B cell (primary cell): Measurements from ENCODE around the gene OSM. TPM values are rescaled to one million over a fixed set of nuclear protein-coding genes. Genes with fewer than 3 reads are reported as not detected.

Source experiments
- ATAC-seq: fragments of 200-7000 bp; cut with Tn5 transposase; one replicate; pipeline ENCODE4 v1.10.0; 2021; ENCODE audit warnings: low read depth, mild to moderate bottlenecking, moderate number of reproducible peaks, moderate library complexity
- CTCF ChIA-PET: fragments of 350-600 bp; sonication (Branson Sonifier 250); formaldehyde crosslinking; loops from one replicate; lab custom pipeline; 2021; ENCODE audit warnings: antibody characterized with exemption, inconsistent platforms; lab: Charles Lee
- POLR2A ChIA-PET: fragments of 350-600 bp; sonication (Branson Sonifier 250); formaldehyde crosslinking; loops from one replicate; lab custom pipeline; 2021; ENCODE audit warnings: antibody characterized with exemption; lab: Charles Lee
- DNase-seq: peaks from one replicate; pipeline ENCODE4 v3.0.0; 2013
- H2AFZ ChIP-seq: 2 replicates; pipeline ENCODE4 v1.6.1; 2012; ENCODE audit warnings: mild to moderate bottlenecking, low read depth, low read length; ENCODE audit not compliant: insufficient read depth, poor library complexity, severe bottlenecking
- H3K27ac ChIP-seq, 2 donors: 1 replicate in 1 of 2; 2 replicates in 1 of 2; pipeline ENCODE4 v1.5.1; 2012 to 2013; ENCODE audit warnings: low read length in 2 of 2, mild to moderate bottlenecking in 2 of 2, moderate library complexity in 1 of 2
- H3K27me3 ChIP-seq, 4 experiments: fragments of 200-600 bp in 1 of 4; sonication (generic) in 1 of 4; replicated peaks in 1 of 4; 1 replicate in 2 of 4; 2 replicates in 2 of 4; pipeline versions ENCODE4 v1.6.1 to v1.7.0; 2013 to 2016; ENCODE audit warnings: low read length in 3 of 4, mild to moderate bottlenecking in 2 of 4, mixed read lengths in 1 of 4, moderate library complexity in 1 of 4; ENCODE audit not compliant: insufficient read depth in 4 of 4, control insufficient read depth in 3 of 4; ENCODE audit errors: control extremely low read depth in 1 of 4
- H3K36me3 ChIP-seq, 2 experiments: replicated peaks in 1 of 2; 1 replicate in 1 of 2; 2 replicates in 1 of 2; pipeline versions ENCODE4 v1.6.1 to v1.7.1; 2013; ENCODE audit warnings: low read length in 1 of 2; ENCODE audit not compliant: insufficient read depth in 2 of 2, control insufficient read depth in 1 of 2; ENCODE audit errors: control extremely low read depth in 1 of 2, extremely low read depth in 1 of 2
- H3K4me1 ChIP-seq, 2 donors: fragments of 200-600 bp in 1 of 2; sonication (generic) in 1 of 2; 1 replicate in 1 of 2; 2 replicates in 1 of 2; pipeline versions ENCODE4 v1.5.1 to v1.6.1; 2013 to 2017; ENCODE audit warnings: low read length in 2 of 2; ENCODE audit not compliant: control insufficient read depth in 2 of 2, insufficient read depth in 2 of 2
- H3K4me2 ChIP-seq: replicated peaks from 2 replicates; pipeline ENCODE3; 2012; ENCODE audit warnings: mild to moderate bottlenecking, low read depth, low read length; ENCODE audit not compliant: poor library complexity, severe bottlenecking
- H3K4me3 ChIP-seq, 5 experiments: fragments of 200-600 bp in 1 of 5; sonication (generic) in 1 of 5; 1 replicate in 3 of 5; 2 replicates in 2 of 5; pipeline versions ENCODE4 v1.5.1 to v1.7.0; 2011 to 2016; ENCODE audit warnings: low read length in 4 of 5, mild to moderate bottlenecking in 4 of 5, low read depth in 2 of 5, control low read depth in 1 of 5, moderate library complexity in 1 of 5; ENCODE audit not compliant: insufficient read depth in 1 of 5; ENCODE audit errors: control extremely low read depth in 1 of 5, extremely low read depth in 1 of 5
- H3K79me2 ChIP-seq: fragments of 200-600 bp; sonication (generic); one replicate; pipeline ENCODE4 v1.6.0; 2016; ENCODE audit warnings: low read length; ENCODE audit not compliant: control insufficient read depth, insufficient read depth
- H3K9ac ChIP-seq: fragments of 200-600 bp; sonication (generic); 2 replicates; pipeline ENCODE4 v1.6.1; 2017; ENCODE audit warnings: mild to moderate bottlenecking, low read length, moderate library complexity
- H3K9me3 ChIP-seq, 3 donors: one replicate each; pipeline versions ENCODE4 v1.6.1 to v1.7.1; 2013; ENCODE audit warnings: low read length in 2 of 3; ENCODE audit not compliant: control insufficient read depth in 2 of 3, insufficient read depth in 1 of 3; ENCODE audit errors: control extremely low read depth in 1 of 3
- H4K20me1 ChIP-seq: 2 replicates; pipeline ENCODE4 v1.6.0; 2012; ENCODE audit warnings: mild to moderate bottlenecking, low read length; ENCODE audit not compliant: insufficient read depth, control insufficient read depth, poor library complexity, severe bottlenecking
- H3K27ac Mint-ChIP-seq: one replicate; pipeline ENCODE4 v1.8.0; 2021; ENCODE audit warnings: mixed read lengths
- H3K27me3 Mint-ChIP-seq: one replicate; pipeline ENCODE4 v1.8.0; 2021; ENCODE audit warnings: mixed read lengths
- H3K4me1 Mint-ChIP-seq: one replicate; pipeline ENCODE4 v1.8.0; 2021; ENCODE audit warnings: mixed read lengths
- H3K4me3 Mint-ChIP-seq: one replicate; pipeline ENCODE4 v1.8.0; 2021; ENCODE audit warnings: mixed read lengths
- H3K9me3 Mint-ChIP-seq: one replicate; pipeline ENCODE4 v1.8.0; 2022; ENCODE audit warnings: mixed read lengths; ENCODE audit not compliant: insufficient read depth
- EZH2 ChIP-seq: IDR thresholded peaks from 2 replicates; pipeline ENCODE4 v1.6.1; 2012; ENCODE audit warnings: borderline replicate concordance, low read depth, mild to moderate bottlenecking, moderate library complexity, low read length; ENCODE audit not compliant: insufficient read depth, poor library complexity, severe bottlenecking
- WGBS: methylation state at CpG from one replicate; pipeline ENCODE4 v1.1.5; 2013; ENCODE audit warnings: missing lambda C conversion rate; ENCODE audit not compliant: insufficient coverage; 5-methylcytosine and 5-hydroxymethylcytosine counted together
- intact Hi-C: fragments of 100-400 bp; cut with micrococcal nuclease; formaldehyde crosslinking; loops from one replicate; pipeline ENCODE4 v1.10.0; 2022
- polyA plus RNA-seq: library from polyadenylated mRNA; depleted of rRNA; stranded (reverse); fragments of >200 nt; gene quantifications from 2 replicates; pipeline ENCODE4 v1.2.3, GENCODE V29; 2012
- total RNA-seq, 2 donors: library from RNA; stranded (reverse); fragments of 120-200 nt in 1 of 2; gene quantifications; 1 replicate in 1 of 2; 2 replicates in 1 of 2; pipeline versions ENCODE4 v1.2.3 to v1.2.4, GENCODE V29; 2013 to 2022
- TF ChIP-seq, protein P1 (sequence below): fragments of 200-600 bp; IDR thresholded peaks from one replicate; pipeline ENCODE4 v1.8.0; 2022; ENCODE audit warnings: antibody characterized with exemption, mild to moderate bottlenecking

The OSM gene
- total and polyA plus RNA-seq, 2 donors (not counting 1 experiment from before 2014, with no cell fraction given), result 1.8 to 12.5 TPM

DNA sequence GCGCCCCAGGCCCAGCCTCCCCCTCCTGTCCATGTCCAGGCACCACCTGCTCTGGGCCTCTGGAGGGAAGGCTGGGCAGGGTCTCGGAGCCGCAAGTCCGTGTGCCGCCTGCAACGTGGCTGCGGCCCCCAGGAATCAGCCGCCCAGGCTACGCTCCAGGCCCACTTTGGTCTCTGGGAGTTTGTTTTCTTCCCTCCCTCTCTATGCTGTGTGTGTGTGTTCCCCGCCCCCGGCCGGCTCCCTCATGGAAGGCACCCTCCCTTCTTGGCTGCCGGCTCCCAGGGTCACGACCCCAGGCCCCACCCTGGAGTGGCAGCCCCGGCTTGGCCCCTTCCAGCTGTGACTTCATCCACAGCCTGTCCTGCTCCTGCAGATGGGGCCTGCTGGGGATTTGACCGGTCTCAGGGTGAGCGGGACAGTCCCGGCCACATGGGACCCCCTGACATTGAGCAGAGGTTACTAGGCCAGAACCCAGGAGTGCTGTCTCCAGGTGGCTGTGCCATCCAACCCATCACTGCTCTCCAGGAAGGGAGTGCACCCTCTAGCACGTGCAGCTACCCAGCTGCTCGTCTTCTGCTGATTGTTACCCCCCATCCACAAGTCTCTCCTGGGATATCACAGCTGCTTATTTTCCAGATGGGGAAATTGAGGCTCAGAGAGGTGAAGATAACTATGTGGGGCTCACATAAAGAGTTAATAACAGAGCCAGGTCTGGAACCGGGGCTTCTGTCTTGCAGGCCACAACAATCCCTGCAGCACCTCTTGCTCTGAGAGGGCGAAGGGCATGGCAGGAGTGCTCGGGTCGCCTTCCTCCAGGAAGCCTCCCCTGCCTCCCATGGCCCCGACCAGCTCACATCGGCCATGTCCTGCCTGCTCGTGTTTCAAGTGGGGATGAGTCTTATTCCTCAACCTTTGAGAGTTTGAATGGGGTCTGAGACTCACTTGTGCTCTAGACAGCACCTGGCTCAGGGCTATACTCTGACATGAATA lies 17.3 kb downstream of the OSM start:
- Histone ChIP-seq H2AFZ (no peak overlapping the region), H3K79me2 (no peaks in the 10 kb centered on the region), H3K4me1 (peaks cover 14 to 20% of the 10 kb centered on the region in 2 donors), H3K9ac (no peak overlapping the region), H3K27me3 (peaks cover 0 to 39% (median 19%) of the 10 kb centered on the region in 4 experiments), H3K4me3 (no peak overlapping the region), H4K20me1 (no peaks in the 10 kb centered on the region), H3K9me3 (peaks cover 0 to 4% (median 0%) of the 10 kb centered on the region in 3 donors), H3K4me2 (no peak overlapping the region), H3K27ac (no peak overlapping the region), H3K36me3 (no peaks in the 10 kb centered on the region)
- Mint-ChIP-seq H3K27ac (no peak overlapping the region), H3K4me3 (no peak overlapping the region), H3K27me3 (peaks cover 42% of the 10 kb centered on the region), H3K4me1 (peaks cover 13% of the 10 kb centered on the region), H3K9me3 (no peaks in the 10 kb centered on the region)
- ATAC-seq, result no peak
- ChIA-PET CTCF (interaction anchor here (1.3 kb wide), 1 partner anchor 14 kb away, joined by 4 read pairs; no protein-coding TSS in a partner anchor), POLR2A (interaction anchor here (0.6 kb wide), 1 partner anchor 145 kb away, joined by 6 read pairs; no protein-coding TSS in a partner anchor)
- 94% methylated on average over 24 of the region's 27 CpGs for WGBS
- intact Hi-C loops, result no loop called here
- DNase-seq, result no peak
- no peak for TF ChIP-seq EZH2
- TF ChIP-seq, protein P1, sequence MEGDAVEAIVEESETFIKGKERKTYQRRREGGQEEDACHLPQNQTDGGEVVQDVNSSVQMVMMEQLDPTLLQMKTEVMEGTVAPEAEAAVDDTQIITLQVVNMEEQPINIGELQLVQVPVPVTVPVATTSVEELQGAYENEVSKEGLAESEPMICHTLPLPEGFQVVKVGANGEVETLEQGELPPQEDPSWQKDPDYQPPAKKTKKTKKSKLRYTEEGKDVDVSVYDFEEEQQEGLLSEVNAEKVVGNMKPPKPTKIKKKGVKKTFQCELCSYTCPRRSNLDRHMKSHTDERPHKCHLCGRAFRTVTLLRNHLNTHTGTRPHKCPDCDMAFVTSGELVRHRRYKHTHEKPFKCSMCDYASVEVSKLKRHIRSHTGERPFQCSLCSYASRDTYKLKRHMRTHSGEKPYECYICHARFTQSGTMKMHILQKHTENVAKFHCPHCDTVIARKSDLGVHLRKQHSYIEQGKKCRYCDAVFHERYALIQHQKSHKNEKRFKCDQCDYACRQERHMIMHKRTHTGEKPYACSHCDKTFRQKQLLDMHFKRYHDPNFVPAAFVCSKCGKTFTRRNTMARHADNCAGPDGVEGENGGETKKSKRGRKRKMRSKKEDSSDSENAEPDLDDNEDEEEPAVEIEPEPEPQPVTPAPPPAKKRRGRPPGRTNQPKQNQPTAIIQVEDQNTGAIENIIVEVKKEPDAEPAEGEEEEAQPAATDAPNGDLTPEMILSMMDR, result no peak
